ENCODE data around the gene PZP.

PZP gene

GRCh38 chr12:9101018-9101687 lies 107.0 kb downstream of the PZP start:
- DNase-seq, result no peak

DNA sequence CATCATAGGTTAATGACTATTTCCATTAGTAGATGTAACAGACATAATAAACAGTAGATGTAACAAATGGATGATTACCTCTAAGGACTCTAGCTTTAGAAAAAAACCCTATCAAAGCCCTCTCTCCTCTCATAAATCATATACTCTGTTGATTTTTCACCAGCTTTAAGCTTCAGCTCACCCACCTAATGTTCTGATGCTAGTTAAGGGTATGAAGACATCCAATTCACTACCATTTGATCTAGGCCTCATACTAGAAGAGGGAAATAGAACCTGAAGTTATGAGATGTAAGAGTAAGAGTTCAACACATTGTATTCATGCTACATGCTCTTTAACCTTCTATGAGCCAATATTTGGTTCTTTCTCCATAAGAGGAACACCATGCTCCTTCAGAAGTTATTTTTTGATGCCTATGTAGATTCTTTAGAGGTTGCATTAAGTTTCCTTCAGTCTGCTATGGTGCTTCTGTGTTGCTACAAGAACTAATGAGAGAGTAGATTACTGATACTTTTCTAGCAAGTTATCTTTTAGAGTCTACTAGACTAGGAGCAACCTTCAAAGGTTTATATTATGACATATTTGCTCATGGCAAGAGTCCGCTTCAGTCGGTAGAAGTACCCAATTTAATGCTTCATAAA lies 108.5 kb downstream of the PZP start:
- no peak for DNase-seq

Data from MV-4-11 (cell line).